Stimulated activated CD8-positive, alpha-beta memory T cell treated with anti-CD3 and anti-CD28 coated beads, Interleukin-15, amount 100 ng/mL, for 1 hour (primary cell): ENCODE measurements around the gene PRKCA.

Experiments used
- DNase-seq: peaks from one replicate; pipeline ENCODE4 v3.0.0-alpha.2; 2020; ENCODE audit warnings: low read depth

PRKCA gene

DNA sequence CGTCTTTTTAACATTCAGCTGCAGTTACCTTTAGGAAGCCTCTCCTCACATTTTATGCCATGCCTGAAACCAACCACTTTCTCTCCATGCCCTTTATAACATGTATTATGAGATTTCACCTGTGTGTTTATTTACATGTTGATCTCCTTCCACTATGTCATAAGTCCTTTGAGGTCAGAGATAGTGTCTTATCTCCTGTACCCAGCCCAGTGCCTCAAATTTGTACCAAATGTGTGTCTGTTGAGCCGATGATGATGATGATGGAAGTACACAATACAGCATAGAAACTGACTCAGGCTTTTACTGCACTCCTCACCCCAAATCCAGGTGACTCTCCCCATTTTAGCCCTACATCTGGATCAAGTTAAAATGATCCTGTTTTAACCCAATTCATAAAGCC is 353.0 kb downstream of the PRKCA start:
- no peak for DNase-seq

DNA sequence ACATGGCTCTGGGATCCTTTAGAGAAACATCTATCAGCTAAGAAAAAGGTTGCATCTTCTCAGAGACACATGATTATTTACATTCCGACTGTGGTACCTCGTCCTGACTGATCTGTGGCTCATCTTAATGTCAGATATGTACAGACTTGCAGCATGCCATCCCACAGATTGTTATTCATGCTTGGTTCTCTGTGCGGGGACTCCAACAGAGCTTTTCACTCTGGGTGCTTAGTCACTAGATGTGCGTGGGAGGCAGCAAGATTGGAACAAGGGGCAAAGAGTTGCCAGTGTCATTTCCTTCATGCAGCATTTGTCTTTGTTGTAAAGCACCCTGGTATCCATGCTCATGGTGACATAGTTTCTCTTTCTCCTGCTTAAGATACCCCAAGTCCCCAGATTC is 353.4 kb downstream of the PRKCA start:
- no peak for DNase-seq

DNA sequence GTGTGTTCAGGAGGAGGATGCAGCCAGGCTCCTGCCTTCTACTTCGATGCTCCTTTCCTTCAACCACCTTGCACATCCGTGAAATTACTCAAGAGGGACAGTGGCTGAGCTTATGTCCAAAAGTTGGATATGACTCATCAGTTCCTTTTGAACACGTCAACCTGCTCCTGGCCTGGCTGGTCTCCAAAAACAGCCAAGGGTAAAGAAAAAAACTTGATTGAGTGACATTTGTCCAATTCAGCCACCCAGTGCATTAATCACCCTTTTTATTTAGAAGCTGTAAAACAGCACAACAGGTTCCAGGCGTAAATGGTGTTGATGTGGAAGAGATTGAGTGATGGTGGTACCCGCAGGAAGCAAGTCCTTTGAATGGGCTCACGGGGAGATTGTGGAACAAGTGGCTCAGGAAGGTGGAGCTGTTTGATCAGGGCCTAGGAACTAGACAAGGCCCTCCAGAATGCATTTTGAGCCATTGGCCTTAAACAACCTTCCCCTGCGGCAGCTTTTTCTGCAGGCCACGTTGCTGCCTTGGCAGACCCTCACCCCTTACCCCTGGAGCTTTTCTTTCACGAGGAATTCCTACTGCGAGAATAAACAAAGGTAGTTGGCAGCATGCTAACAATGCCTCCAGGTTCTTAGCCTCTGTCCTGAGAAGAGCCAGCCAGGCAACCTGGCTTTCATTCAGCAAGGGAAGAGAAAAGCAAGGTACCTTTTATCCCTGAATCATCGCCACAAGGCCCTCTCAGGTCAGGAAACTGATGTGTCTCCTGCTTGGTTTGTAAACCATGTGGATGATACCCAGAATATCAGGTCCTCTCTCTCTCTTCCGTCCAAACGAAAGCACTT is 359.2 kb downstream of the PRKCA start:
- DNase-seq = no peak

DNA sequence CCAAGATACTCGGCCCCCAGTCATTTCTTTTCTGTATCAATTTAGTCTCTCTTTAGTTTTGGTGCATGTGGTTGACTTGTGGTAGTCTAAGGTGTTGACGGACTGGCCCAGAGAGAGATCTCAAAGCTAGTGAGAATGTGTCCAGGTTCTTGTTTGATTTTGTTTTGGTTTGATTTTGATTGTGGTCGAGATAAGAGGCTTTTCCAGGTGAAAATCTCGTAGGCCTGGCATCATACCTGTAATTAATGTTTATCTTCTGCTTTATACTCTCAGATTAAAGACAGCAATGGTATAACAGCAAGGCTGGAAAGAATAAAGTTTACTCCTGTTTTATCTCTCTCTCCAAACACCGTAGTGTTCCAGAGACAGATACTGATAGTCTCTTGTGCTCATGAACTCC is 360.1 kb downstream of the PRKCA start:
- no peak for DNase-seq

DNA sequence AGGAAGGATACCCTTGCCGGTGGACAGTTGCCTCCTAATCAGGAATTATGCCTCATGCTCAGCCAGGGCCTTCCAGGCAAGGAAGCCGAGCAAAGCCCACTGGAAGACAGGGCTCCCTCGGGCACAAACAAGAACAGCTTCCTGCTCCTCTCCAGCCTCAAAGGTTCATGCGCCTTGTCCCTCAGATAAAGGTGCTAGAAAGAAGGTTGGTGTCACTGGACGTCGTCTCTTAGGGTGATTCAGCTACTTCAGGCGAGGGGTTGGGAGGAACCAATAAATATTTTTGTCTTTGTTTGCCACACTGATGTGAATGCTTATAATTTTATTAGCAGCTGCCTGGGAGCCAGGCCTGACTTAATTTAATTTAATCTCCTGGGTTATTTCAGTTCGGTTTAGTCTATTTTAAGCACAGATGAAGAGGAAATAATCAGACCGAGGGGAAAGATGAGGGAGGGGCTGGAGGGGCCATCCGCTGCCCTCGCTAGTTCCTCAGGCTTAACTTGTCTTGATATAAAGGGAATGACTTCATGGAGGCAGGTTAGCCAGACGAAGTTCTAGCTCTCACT is 360.7 kb downstream of the PRKCA start:
- no peak for DNase-seq

DNA sequence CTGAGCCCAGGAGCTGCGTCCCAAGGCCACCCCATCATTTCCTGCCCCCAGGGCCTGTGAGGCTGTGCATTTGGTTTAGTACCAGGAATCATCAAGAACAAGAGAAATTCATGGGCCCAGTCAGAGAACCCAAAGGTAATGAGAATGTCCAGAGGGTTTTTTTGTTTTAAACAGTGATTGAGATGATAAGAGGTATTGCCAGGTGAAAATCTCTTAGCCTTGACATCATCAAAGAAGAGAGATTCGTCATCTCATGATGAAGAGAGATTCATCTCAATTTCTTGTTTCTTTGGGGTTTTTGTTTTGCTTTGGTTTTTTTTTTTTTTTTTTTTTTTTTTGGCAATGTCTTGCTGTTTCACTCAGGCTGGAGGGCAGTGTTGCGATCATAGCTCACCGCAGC is 361.9 kb downstream of the PRKCA start:
- no peak for DNase-seq

DNA sequence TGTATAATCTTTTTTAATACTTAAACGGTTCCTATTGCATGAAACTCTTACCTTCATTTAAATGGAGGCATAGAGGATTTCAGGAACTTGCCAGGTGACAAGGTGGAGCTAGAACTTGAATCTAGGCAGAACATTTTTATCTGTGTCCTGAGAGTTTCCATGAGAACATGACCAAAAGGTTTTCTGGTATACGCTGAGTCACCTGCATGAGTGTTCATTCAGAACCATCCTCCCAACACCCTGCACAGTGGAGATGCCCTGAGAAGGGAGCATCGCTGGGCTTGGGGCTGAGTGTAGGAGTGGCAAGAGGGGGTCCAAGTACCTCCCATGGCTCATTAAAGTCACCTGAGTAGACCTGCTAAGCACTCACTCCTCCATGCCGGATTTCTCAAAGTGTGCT is 362.8 kb downstream of the PRKCA start:
- no peak for DNase-seq

DNA sequence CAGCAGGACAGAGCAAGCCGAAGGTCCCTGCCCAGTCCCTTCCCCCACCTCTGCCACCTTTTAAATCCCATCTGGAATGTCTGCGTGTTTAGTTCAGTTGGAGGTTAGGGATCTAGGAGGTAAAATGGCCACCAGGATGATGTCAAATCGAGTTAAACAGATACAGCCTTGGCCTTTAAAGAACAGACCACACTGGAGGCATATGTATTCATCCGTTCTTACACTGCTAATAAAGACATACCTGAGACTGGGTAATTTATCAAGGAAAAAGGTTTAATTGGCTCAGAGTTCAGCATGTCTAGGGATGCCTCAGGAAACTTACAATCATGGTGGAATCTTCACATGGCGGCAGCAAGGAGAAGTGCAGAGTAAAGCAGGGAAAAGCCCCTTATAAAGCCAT is 364.7 kb downstream of the PRKCA start:
- DNase-seq = no peak

DNA sequence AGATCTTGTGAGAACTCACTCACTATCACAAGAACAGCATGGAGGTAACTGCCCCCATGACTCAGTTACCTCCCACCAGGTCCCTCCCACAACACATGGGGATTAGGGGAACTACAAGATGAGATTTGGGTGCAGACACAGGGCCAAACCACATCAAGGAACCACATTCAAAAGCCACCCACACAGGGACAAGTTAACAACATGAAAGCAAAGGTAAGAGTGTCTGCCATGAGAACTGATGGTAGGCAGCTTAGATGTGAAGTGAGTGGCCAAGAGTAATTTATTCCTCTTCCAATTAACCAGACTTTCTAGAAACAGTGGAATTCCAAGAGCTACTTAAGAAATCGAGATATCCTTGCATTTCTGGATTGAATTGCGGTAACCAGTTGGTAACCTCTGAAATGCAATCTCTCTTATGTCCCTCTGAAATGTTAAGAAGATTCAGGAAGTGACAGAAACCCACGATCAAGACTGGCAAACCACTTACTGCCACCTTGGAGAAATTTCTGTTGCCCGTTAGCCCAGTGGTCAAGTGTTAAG is 365.1 kb downstream of the PRKCA start:
- DNase-seq = peak; percentile 19

DNA sequence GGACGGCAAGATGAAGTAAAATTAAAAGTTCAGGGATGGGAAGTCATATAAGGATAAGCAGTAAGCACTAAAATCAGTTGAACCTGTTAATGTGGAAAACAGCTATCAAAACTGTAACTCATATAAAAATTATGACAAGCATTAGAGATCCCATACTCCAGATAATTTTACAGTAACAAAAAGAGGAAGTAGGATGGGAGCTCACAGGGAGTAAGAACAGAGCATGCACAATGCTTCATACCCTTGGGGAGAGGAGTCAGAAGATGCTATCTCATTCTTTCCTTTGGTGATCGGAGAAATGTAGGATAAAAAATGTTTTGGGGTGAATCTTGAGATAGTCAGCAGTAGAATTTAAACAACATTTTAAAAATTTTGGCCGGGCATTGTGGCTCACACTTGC is 367.8 kb downstream of the PRKCA start:
- no peak for DNase-seq

DNA sequence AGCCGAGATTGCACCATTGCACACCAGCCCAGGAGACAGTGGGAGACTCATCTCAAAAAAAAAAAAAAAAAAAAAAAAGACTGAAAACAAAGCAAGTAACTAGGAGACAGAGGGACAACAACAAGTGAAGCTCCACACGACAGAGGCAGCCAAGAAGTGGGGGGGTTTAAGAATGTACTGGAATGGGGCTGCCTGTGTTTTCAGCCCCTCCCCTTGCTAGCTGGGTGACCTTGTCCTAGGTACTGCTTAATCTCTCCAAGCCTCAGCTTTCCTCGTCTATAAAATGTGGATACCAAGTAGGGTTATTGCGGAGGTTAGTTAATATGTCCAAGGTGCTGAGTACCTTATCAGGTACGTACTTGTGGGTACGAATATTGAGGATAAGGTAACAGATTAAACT is 368.7 kb downstream of the PRKCA start:
- DNase-seq = no peak

DNA sequence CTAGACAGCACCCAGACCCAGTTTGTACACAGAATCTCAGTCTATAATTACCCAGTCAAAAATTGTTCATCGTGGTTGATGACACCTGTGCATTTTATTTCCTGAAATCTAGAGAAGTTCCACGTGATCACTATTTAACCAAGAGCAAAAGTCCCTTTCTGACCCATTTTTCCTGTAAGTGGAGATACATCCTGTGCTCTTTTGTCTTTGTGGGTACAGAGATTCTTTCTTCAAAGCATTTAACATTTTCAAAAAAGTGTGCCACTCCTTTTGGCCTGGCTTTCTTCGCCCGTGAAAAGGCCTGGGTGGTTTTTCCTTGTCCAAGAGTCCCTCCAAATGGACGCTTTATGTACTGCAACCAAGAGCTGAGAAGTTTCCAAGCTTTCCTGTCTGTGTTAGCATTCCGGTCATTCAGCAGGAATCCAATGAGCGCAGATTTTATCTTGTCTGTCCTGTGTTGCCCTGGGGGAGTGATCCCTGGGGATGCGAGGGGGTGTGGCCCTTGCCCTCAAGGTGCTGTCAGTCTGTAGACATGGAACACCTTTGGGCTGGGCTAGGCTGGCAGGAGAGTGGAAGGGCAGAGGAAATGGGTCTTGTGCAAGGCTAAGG is 371.4 kb downstream of the PRKCA start:
- DNase-seq = peak; percentile 24

DNA sequence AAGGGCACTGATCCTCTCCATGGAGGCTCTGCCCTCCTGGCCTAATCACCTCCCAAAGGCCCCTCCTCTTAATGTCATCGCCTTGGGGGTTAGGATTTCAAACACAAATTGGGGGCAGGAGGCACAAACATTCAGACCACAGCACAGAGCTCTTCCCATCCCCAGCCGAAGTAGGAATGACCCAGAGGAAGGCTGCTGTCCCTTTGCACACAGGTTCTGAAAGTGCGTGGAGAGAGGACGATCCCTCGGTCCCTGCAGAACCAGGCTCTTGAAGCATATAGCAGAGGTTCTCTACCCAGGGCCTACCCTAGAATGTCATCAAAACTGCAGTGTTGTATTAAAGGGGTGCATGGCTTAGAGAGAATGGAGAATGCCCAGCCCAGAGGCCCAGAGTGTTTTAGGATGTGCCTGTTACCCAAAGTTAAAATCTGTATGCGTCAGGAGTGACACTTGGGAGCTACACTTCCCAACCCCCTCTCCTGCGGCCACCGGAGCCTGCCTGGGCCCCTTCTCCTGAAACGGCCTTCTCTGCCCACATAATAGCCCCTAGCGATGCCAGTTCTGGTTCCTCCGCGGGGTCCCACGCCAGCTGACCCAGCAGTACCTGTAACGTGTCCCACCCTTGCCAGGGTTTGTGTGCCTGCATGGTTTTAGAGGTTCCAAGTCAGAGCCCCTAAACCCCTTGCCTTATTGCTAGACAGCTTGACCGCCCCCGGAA is 373.0 kb downstream of the PRKCA start:
- DNase-seq = no peak

DNA sequence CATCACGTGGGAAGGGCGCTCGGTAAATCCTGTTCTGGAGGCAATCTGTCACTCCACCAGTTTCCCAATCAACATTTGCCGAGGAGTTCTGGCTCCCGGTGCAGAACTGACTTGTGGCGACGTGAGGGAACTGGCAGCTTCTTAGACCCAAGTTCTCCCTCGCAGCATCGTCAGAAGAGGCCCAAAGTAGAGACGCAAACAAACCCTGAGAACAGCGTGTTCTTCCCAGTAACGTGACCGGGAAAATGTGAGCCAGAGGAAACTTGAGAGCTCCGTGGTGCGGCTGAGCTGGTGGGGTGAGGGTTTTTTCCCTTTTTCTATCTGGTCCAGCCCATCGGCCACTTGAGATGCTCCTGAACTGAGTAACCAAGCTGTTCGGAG is 373.6 kb downstream of the PRKCA start:
- DNase-seq = no peak

DNA sequence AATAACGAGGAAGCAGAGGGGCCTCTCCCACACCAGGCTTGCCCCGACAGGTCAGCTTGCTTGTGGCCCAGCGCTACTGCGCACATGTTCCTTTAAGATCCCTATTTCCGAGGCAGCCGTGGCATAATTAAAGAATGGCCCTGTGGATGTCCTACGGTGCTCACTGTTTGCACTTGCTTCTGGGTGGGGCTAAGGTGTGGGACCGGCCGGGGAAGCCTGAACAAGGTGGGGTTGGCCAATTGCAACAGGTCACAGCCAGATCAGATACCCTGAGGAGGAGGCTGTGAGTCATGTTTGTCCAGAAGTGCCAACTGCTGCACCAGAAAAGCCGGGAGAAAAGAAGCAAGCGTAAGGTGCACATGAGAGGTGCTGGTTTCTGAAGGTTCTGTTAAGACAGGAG is 374.0 kb downstream of the PRKCA start:
- DNase-seq = no peak

DNA sequence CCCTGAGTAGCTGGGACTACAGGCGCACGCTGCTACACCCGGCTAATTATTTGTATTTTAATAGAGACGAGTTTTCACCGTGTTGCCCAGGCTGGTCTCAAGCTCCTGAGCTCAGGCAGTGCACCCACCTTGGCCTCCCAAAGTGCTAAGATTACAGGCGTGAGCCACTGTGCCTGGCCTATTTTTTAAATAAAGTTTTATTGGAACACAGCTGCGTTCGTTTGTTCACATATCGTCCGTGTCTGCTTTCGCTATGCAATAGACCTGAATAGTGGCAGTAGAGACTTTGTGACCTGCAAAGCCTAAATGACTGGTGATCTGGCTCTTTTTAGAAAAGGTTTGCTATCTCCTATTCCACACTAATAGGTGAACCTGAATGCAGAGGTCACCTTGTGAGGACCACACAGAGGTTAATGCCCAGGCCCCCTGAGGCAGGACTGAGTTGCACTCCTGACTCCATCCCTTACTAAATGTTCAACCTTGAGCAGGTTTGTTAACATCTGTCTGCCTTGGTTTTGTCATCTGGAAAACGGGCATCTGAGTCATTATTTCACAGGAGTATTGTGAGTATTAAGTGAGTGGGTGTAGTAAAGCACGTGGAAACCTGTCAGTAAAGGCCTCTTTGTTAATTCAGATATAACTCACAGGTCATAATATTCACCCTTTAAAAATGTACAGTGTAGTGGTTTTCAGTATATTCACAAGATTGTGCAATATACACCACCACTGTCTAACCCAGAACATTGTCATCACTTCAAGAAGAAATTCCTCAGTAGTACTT is 375.0 kb downstream of the PRKCA start:
- no peak for DNase-seq

DNA sequence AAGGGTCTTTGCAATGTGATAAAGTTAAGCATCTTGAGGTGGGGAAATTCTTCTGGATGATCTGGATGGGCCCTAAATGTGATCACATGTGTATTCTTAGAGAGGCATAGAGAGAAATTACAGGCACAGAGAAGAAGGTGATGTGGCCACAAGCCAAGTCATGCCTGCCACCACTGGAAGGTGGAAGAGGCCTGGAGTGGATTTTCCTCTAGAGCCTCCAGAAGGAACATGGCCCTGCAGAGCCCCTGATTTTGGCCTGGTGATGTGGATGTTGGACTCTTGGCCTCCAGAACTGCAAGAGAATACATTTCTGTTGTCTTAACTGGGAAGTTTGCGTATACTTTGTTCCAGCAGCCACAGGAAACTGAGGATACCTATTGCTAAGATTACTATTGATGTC is 375.6 kb downstream of the PRKCA start:
- DNase-seq = no peak

DNA sequence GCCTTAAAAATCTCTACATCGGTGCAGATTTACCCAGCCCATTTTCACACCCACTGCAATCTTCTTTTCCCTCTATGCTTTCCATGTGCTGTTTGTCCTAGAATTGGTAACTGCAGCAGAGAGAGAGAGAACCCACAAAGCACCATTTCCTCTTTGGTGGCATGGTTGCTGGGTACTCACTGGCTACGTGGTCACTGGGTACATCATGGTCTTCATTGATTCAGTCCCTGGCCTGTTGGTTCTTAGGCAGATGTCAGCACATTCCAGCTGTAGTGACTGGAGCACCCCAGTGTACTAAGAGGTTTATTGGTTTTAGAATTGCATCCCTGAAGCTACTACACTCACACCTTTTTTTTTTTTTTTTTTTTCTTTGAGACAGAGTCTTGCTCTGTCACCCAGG is 376.4 kb downstream of the PRKCA start:
- no peak for DNase-seq

DNA sequence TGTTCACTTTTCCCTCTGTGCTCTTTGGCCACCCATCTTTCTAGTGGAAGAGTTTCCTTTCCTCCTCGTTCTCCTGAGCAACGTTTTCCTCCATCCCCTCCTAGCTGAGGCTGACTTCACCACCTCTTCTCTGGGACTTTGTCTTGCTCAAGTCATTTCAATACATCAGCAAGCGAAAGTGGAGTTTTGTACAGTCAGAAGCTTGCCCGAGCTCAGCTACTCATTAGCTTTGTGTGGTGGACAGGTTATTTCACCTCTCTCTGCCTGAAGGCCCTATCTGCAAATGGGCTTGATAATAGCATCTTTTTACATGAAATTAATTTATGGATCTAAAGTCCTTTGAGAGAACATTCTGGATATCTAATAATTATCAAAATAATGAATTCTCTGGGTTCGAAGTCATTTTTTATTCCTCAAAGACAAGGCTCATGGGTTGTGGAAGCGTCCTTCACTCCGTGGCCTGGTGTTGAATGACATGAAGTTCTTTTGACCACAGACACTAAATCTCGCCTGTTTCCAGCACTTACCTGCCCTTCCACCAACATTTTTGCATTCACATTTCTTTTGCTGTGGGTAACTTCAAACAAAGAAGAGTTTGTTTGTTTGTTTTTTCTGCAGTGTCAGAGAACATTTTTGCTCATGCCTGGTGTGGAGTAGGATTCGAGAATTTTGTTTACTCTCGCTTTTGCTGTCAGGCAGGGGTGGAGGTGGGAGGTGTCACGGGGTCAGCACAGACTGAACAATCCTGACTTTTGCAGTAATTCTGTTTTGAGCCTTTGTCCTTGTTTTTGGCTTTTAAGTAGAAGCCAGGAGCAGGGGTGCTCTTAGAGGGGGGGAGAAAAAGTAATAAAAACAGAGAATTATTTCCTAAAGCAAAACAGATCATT is 377.5 kb downstream of the PRKCA start:
- DNase-seq = no peak

DNA sequence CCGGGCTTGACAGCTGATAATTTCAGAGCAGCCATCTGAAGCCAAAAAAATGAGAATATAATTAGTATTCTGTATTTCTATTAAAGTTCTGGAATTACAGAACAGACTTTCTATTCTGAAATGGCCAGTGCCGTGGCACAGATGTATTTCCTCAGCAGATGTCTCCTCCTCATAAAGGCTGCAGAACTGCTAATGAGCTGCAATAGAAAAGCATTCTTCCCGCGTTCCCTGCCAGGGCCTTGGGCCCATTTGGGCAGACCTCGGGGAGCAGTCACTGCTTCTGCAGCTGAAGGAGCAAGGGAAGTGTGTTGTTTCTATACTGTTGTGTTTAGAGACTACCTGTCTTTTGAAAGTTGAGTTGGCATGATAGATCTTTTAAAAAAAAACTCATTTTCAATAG is 379.9 kb downstream of the PRKCA start:
- no peak for DNase-seq

DNA sequence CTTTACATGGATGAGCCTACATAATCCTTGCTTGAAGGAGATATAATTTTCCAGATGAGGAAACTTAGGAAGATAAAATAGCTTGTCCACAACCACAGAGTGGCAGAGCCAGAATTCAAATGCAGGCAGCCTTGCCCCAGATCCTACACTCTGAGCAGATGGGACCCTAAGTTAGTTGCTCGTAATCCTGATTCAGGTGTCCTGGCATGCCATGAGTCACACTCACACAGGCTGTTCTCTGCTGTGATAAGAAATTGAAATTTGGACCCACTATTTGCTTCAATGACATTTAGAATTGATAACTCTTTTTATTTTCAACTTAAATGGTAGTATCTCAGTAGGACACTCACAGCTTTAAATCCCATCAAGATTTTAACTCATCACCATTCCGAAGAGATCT is 381.8 kb downstream of the PRKCA start:
- DNase-seq = no peak
